H9 (cell line): Measurements from ENCODE around the gene CSNK1A1. TPM values are rescaled to one million over a fixed set of nuclear protein-coding genes. Genes with fewer than 3 reads are reported as not detected.

Experiments
- DNase-seq: peaks from one replicate; pipeline ENCODE4 v3.0.0-alpha.2; 2017
- H2AFZ ChIP-seq: one replicate; pipeline ENCODE4 v1.6.1; 2013; ENCODE audit warnings: mild to moderate bottlenecking, low read length, control low read depth, moderate library complexity
- H2AK5ac ChIP-seq: 2 replicates; pipeline ENCODE4 v1.6.1; 2013; ENCODE audit warnings: low read length, control low read depth, mixed read lengths; ENCODE audit not compliant: insufficient read length
- H2BK120ac ChIP-seq: one replicate; pipeline ENCODE4 v1.6.1; 2013; ENCODE audit warnings: low read depth, mild to moderate bottlenecking, low read length, control low read depth, inconsistent platforms; ENCODE audit not compliant: poor library complexity, severe bottlenecking
- H2BK12ac ChIP-seq: 2 replicates; pipeline ENCODE4 v1.6.1; 2013; ENCODE audit warnings: low read length, control low read depth, mixed read lengths, low read depth; ENCODE audit not compliant: insufficient read length
- H2BK15ac ChIP-seq: 2 replicates; pipeline ENCODE4 v1.6.1; 2013; ENCODE audit warnings: low read depth, low read length, control low read depth
- H2BK20ac ChIP-seq: one replicate; pipeline ENCODE4 v1.6.1; 2013; ENCODE audit warnings: low read depth, mild to moderate bottlenecking, low read length, control low read depth, inconsistent platforms; ENCODE audit not compliant: poor library complexity, severe bottlenecking
- H2BK5ac ChIP-seq: 2 replicates; pipeline ENCODE4 v1.6.1; 2013; ENCODE audit warnings: low read length, control low read depth, mixed read lengths; ENCODE audit not compliant: insufficient read length
- H3K14ac ChIP-seq: 2 replicates; pipeline ENCODE4 v1.6.1; 2013; ENCODE audit warnings: low read length, control low read depth; ENCODE audit not compliant: insufficient read depth
- H3K18ac ChIP-seq: 2 replicates; pipeline ENCODE4 v1.6.1; 2013; ENCODE audit warnings: low read depth, mild to moderate bottlenecking, mixed read lengths, low read length, control low read depth; ENCODE audit not compliant: insufficient read length
- H3K23ac ChIP-seq: 2 replicates; pipeline ENCODE4 v1.6.1; 2013; ENCODE audit warnings: low read length, control low read depth, mixed read lengths, low read depth; ENCODE audit not compliant: insufficient read length
- H3K23me2 ChIP-seq: 2 replicates; pipeline ENCODE4 v1.6.1; 2013; ENCODE audit warnings: low read depth, mild to moderate bottlenecking, mixed read lengths, low read length, control low read depth; ENCODE audit not compliant: insufficient read length, poor library complexity, severe bottlenecking
- H3K27ac ChIP-seq: 2 replicates; pipeline ENCODE4 v1.5.1; 2013; ENCODE audit warnings: low read length, control low read depth, mixed read lengths, low read depth; ENCODE audit not compliant: insufficient read length
- H3K27me3 ChIP-seq: 2 replicates; pipeline ENCODE4 v1.6.1; 2013; ENCODE audit warnings: low read length, control low read depth, inconsistent platforms; ENCODE audit not compliant: insufficient read depth
- H3K4ac ChIP-seq: 2 replicates; pipeline ENCODE4 v1.6.1; 2013; ENCODE audit warnings: low read depth, mild to moderate bottlenecking, control low read depth, inconsistent platforms, low read length, moderate library complexity
- H3K4me1 ChIP-seq: 2 replicates; pipeline ENCODE4 v1.6.1; 2013; ENCODE audit warnings: low read length, control low read depth, inconsistent platforms; ENCODE audit not compliant: insufficient read depth
- H3K4me2 ChIP-seq: 2 replicates; pipeline ENCODE4 v1.6.1; 2013; ENCODE audit warnings: low read length, control low read depth, mixed read lengths; ENCODE audit not compliant: insufficient read length, insufficient read depth
- H3K56ac ChIP-seq: 2 replicates; pipeline ENCODE4 v1.6.1; 2013; ENCODE audit warnings: low read depth, mild to moderate bottlenecking, mixed read lengths, low read length, control low read depth; ENCODE audit not compliant: insufficient read length
- H3K79me1 ChIP-seq: 2 replicates; pipeline ENCODE4 v1.6.1; 2013; ENCODE audit warnings: low read depth, mild to moderate bottlenecking, moderate library complexity, low read length, control low read depth, inconsistent platforms; ENCODE audit not compliant: insufficient read depth, poor library complexity, severe bottlenecking
- H3K79me2 ChIP-seq: 2 replicates; pipeline ENCODE4 v1.6.1; 2013; ENCODE audit warnings: low read length, control low read depth, inconsistent platforms; ENCODE audit not compliant: insufficient read depth
- H3K9ac ChIP-seq: 2 replicates; pipeline ENCODE4 v1.6.1; 2013; ENCODE audit warnings: low read length, control low read depth, mixed read lengths; ENCODE audit not compliant: insufficient read length; ENCODE audit errors: extremely low read depth
- H3K9me3 ChIP-seq: one replicate; pipeline ENCODE4 v1.6.1; 2013; ENCODE audit warnings: low read depth, low read length, inconsistent platforms; ENCODE audit not compliant: control insufficient read depth
- H3T11ph ChIP-seq: one replicate; pipeline ENCODE4 v1.6.1; 2013; ENCODE audit warnings: mild to moderate bottlenecking, low read length, control low read depth, inconsistent platforms
- H4K20me1 ChIP-seq: one replicate; pipeline ENCODE4 v1.6.1; 2013; ENCODE audit not compliant: control insufficient read depth, insufficient read length, insufficient read depth
- H4K5ac ChIP-seq: 2 replicates; pipeline ENCODE4 v1.6.1; 2013; ENCODE audit warnings: low read depth, mild to moderate bottlenecking, mixed read lengths, low read length, control low read depth; ENCODE audit not compliant: insufficient read length
- H4K8ac ChIP-seq: replicated peaks from 2 replicates; pipeline ENCODE4 v1.6.1; 2013; ENCODE audit warnings: low read length, control low read depth, mixed read lengths, low read depth; ENCODE audit not compliant: insufficient read length
- H4K91ac ChIP-seq: 2 replicates; pipeline ENCODE4 v1.6.1; 2013; ENCODE audit warnings: low read depth, mild to moderate bottlenecking, moderate library complexity, mixed read lengths, low read length, control low read depth; ENCODE audit not compliant: insufficient read length
- H3K27ac Mint-ChIP-seq, 3 experiments: 2 replicates in 2 of 3; 3 replicates in 1 of 3; pipeline ENCODE4 v1.8.0; 2020 to 2021; ENCODE audit warnings: mixed read lengths in 3 of 3, mild to moderate bottlenecking in 1 of 3, moderate library complexity in 1 of 3
- H3K27me3 Mint-ChIP-seq: 2 replicates; pipeline ENCODE4 v1.8.0; 2021; ENCODE audit warnings: low read depth, mild to moderate bottlenecking, moderate library complexity, mixed read lengths
- H3K36me3 Mint-ChIP-seq, 3 experiments: 2 replicates in 2 of 3; 3 replicates in 1 of 3; pipeline ENCODE4 v1.8.0; 2020 to 2021; ENCODE audit warnings: low read depth in 3 of 3, mixed read lengths in 3 of 3; ENCODE audit not compliant: insufficient read depth in 1 of 3
- H3K4me1 Mint-ChIP-seq, 2 experiments: 2 replicates each; pipeline ENCODE4 v1.8.0; 2020; ENCODE audit warnings: mixed read lengths in 2 of 2
- H3K4me3 Mint-ChIP-seq, 2 experiments: 2 replicates in 1 of 2; 3 replicates in 1 of 2; pipeline ENCODE4 v1.8.0; 2020 to 2021; ENCODE audit warnings: mild to moderate bottlenecking in 2 of 2, mixed read lengths in 2 of 2, moderate library complexity in 1 of 2
- H3K9me3 Mint-ChIP-seq, 2 experiments: 2 replicates in 1 of 2; 3 replicates in 1 of 2; pipeline ENCODE4 v1.8.0; 2020; ENCODE audit warnings: mild to moderate bottlenecking in 2 of 2, mixed read lengths in 2 of 2, moderate library complexity in 1 of 2
- WGBS: extraction: QIAGEN DNeasy Blood & Tissue Kit; methylation state at CpG from one replicate; pipeline ENCODE4 v1.1.7; 2013; ENCODE audit warnings: missing lambda C conversion rate, low lambda C conversion rate, mixed read lengths; ENCODE audit not compliant: insufficient read length; ENCODE audit errors: extremely low coverage; 5-methylcytosine and 5-hydroxymethylcytosine counted together
- total RNA-seq: library from RNA; stranded (reverse); gene quantifications from 2 replicates; pipeline ENCODE4 v1.2.1, GENCODE V29; 2021
- TF ChIP-seq, protein P1 (sequence below): fragments of 200-600 bp; sonication (generic); conservative IDR thresholded peaks from 3 replicates; pipeline ENCODE4 v1.8.0; 2021; ENCODE audit warnings: antibody characterized with exemption, mild to moderate bottlenecking

Gene CSNK1A1
- total RNA-seq, 1 experiment from 2014 or later, result 310 TPM

DNA sequence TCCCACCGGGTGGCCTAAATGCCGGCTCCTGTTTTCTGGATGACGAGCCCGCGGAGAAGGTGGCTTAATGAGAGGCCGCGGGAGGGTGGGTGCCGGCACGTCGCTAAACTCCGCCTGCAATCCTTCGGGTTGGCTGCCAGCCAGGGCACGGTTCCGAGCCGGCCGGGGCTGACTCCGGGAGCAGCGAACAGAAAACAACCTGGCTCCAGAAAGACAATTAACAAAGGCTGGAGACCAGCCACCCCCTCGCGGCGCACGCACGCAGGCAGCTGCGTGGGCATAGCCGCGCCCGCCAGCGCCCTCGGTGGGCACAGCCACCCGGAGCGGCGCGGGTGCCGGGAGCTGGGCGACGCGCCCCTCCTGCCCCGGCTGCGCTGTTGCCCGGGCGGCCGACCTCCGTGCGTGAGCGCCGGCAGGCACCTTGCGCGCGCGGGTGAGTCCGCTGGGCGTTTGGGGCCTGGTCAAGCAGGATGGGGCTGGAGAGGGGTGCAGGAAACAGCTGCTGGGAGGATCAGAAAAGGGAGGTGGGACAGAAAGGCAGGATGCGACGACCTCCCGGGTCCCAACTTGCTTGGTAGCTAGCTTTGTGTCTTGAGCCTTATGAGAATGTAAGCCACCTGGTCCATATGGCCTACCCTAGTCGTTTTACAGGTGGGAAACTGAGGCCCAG lies 30.1 kb upstream of the CSNK1A1 start, which contains the start of gene ARHGEF37:
ARHGEF37 (plus strand) TSS at position 307 of the 670 bp plus-strand sequence. CDS start 16,272 bp downstream, outside the sequence.
- H3K14ac ChIP-seq, result no peak within 1 kb of the TSS
- peak within 1 kb of the TSS; percentile 58 for H3K4me2 ChIP-seq
- no peak within 1 kb of the TSS for H2BK5ac ChIP-seq
- H3K23me2 ChIP-seq, result peaks cover 8% of the 10 kb centered on the region
- H2AK5ac ChIP-seq, result no peak within 1 kb of the TSS
- DNase-seq, result peak; percentile 55
- H3K27ac Mint-ChIP-seq, result no peak within 1 kb of the TSS
- TF ChIP-seq, protein P1, sequence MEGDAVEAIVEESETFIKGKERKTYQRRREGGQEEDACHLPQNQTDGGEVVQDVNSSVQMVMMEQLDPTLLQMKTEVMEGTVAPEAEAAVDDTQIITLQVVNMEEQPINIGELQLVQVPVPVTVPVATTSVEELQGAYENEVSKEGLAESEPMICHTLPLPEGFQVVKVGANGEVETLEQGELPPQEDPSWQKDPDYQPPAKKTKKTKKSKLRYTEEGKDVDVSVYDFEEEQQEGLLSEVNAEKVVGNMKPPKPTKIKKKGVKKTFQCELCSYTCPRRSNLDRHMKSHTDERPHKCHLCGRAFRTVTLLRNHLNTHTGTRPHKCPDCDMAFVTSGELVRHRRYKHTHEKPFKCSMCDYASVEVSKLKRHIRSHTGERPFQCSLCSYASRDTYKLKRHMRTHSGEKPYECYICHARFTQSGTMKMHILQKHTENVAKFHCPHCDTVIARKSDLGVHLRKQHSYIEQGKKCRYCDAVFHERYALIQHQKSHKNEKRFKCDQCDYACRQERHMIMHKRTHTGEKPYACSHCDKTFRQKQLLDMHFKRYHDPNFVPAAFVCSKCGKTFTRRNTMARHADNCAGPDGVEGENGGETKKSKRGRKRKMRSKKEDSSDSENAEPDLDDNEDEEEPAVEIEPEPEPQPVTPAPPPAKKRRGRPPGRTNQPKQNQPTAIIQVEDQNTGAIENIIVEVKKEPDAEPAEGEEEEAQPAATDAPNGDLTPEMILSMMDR, result no peak
- no peaks in the 10 kb centered on the region for H3K9me3 ChIP-seq
- no peaks in the 10 kb centered on the region for H3K79me1 ChIP-seq
- H4K5ac ChIP-seq, result no peak within 1 kb of the TSS
- H2BK12ac ChIP-seq, result no peak within 1 kb of the TSS
- peak within 1 kb of the TSS; percentile 68 to 86 for H3K4me3 Mint-ChIP-seq
- no peaks in the 10 kb centered on the region for H4K20me1 ChIP-seq
- no peak within 1 kb of the TSS for H3K9ac ChIP-seq
- no peak within 1 kb of the TSS for H2AFZ ChIP-seq
- H3K18ac ChIP-seq, result no peak within 1 kb of the TSS
- no peak within 1 kb of the TSS for H3K4ac ChIP-seq
- H3K27me3 ChIP-seq, result peaks cover 3% of the 10 kb centered on the region
- H3K27ac ChIP-seq, result no peak within 1 kb of the TSS
- H3K9me3 Mint-ChIP-seq, result no peaks in the 10 kb centered on the region
- no peak within 1 kb of the TSS for H2BK120ac ChIP-seq
- peaks cover 47% of the 10 kb centered on the region for H3K27me3 Mint-ChIP-seq
- H4K91ac ChIP-seq, result no peak within 1 kb of the TSS
- H3K79me2 ChIP-seq, result no peaks in the 10 kb centered on the region
- H2BK20ac ChIP-seq, result no peak within 1 kb of the TSS
- H4K8ac ChIP-seq, result no peak within 1 kb of the TSS
- H3K4me1 Mint-ChIP-seq, result peaks cover 14 to 16% of the 10 kb centered on the region in 2 experiments
- no peak within 1 kb of the TSS for H3K56ac ChIP-seq
- H3T11ph ChIP-seq, result no peak within 1 kb of the TSS
- no CpG with 5 or more reads among the region's 56 CpGs for WGBS
- H3K4me1 ChIP-seq, result no peaks in the 10 kb centered on the region
- no peak within 1 kb of the TSS for H2BK15ac ChIP-seq
- H3K36me3 Mint-ChIP-seq, result no peaks in the 10 kb centered on the region
- no peak within 1 kb of the TSS for H3K23ac ChIP-seq
